CD8-positive, alpha-beta memory T cell (primary cell): Measurements from ENCODE around the gene MYBPC2. TPM values are rescaled to one million over a fixed set of nuclear protein-coding genes. Genes with fewer than 3 reads are reported as not detected.
A peak's percentile ranks its signal among the peaks of the same experiment; 100 is the strongest.

ENCODE experiments used
- CTCF ChIA-PET: fragments of 350-600 bp; sonication (Branson Sonifier 250); formaldehyde crosslinking; loops from one replicate; lab custom pipeline; 2021; ENCODE audit warnings: antibody characterized with exemption; lab: Charles Lee
- POLR2A ChIA-PET: fragments of 350-600 bp; sonication (Branson Sonifier 250); formaldehyde crosslinking; loops from one replicate; lab custom pipeline; 2021; ENCODE audit warnings: antibody characterized with exemption; lab: Charles Lee
- DNase-seq, 5 donors: peaks; one replicate each; pipeline versions ENCODE4 v3.0.0 to v3.0.0-alpha.2; 2020 to 2022; ENCODE audit warnings: mixed read lengths in 1 of 5
- H3K27ac ChIP-seq: one replicate; pipeline ENCODE4 v1.7.0; 2013; ENCODE audit warnings: low read depth, mild to moderate bottlenecking, low read length, moderate library complexity
- H3K27me3 ChIP-seq: 2 replicates; pipeline ENCODE4 v1.7.0; 2013; ENCODE audit warnings: low read length, mild to moderate bottlenecking; ENCODE audit not compliant: insufficient read depth, poor library complexity, severe bottlenecking
- H3K36me3 ChIP-seq: 2 replicates; pipeline ENCODE4 v1.7.0; 2013; ENCODE audit warnings: mild to moderate bottlenecking, low read length, moderate library complexity; ENCODE audit not compliant: insufficient read depth
- H3K4me1 ChIP-seq: 2 replicates; pipeline ENCODE4 v1.7.0; 2013; ENCODE audit warnings: mild to moderate bottlenecking, low read length, moderate library complexity; ENCODE audit not compliant: insufficient read depth
- H3K4me3 ChIP-seq: 2 replicates; pipeline ENCODE4 v1.7.0; 2013; ENCODE audit warnings: mild to moderate bottlenecking, low read length
- H3K9me3 ChIP-seq: 2 replicates; pipeline ENCODE4 v1.7.0; 2013; ENCODE audit warnings: mild to moderate bottlenecking, low read length
- H3K27ac Mint-ChIP-seq, 8 donors: one replicate each; pipeline ENCODE4 v1.8.0; 2020 to 2021; ENCODE audit warnings: mixed read lengths in 8 of 8, mild to moderate bottlenecking in 6 of 8, inconsistent platforms in 3 of 8, moderate library complexity in 3 of 8
- H3K27me3 Mint-ChIP-seq, 2 donors: one replicate each; pipeline ENCODE4 v1.8.0; 2020 to 2021; ENCODE audit warnings: mixed read lengths in 2 of 2, mild to moderate bottlenecking in 1 of 2, moderate library complexity in 1 of 2
- H3K36me3 Mint-ChIP-seq, 3 donors: one replicate each; pipeline ENCODE4 v1.8.0; 2020 to 2021; ENCODE audit warnings: mixed read lengths in 3 of 3, inconsistent platforms in 1 of 3, mild to moderate bottlenecking in 1 of 3
- H3K4me1 Mint-ChIP-seq, 3 donors: one replicate each; pipeline ENCODE4 v1.8.0; 2020 to 2021; ENCODE audit warnings: mixed read lengths in 3 of 3, inconsistent platforms in 1 of 3, mild to moderate bottlenecking in 1 of 3
- H3K4me3 Mint-ChIP-seq, 7 donors: one replicate each; pipeline ENCODE4 v1.8.0; 2020 to 2021; ENCODE audit warnings: mixed read lengths in 7 of 7, mild to moderate bottlenecking in 6 of 7, moderate library complexity in 4 of 7, inconsistent platforms in 2 of 7
- H3K9me3 Mint-ChIP-seq, 5 donors: one replicate each; pipeline ENCODE4 v1.8.0; 2020 to 2022; ENCODE audit warnings: mixed read lengths in 5 of 5, mild to moderate bottlenecking in 3 of 5, moderate library complexity in 2 of 5, inconsistent platforms in 1 of 5
- polyA plus RNA-seq: library from polyadenylated mRNA; unstranded; fragments of 300-500 nt; fragmentation: Illumina TruSeq; gene quantifications from one replicate; pipeline ENCODE4 v1.2.3, GENCODE V29; 2021
- total RNA-seq, 2 experiments: library from RNA; stranded (reverse); gene quantifications; one replicate each; pipeline ENCODE4 v1.2.3, GENCODE V29; 2021

MYBPC2 gene
- total and polyA plus RNA-seq, 3 experiments from 2014 or later = 0.07 to 0.24 TPM; not detected in 1

DNA sequence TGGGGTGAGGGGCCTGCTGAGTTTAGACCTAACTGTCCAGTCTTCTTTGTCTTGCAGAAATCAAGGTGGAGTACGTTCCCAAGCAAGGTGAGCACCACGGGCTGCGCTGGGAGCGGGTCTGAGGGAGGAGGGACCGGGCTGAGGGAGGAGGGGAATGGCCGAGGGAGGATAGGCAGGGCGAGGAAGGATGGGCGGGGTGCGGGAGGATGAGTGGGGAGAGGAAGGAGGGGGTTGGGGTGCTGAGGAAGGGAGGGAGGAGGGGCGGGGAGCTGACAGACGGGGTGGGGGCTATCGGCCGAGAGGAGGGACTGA is 18.5 kb downstream of the MYBPC2 start:
- DNase-seq = no peak
- Mint-ChIP-seq H3K4me3 (no peak overlapping the region), H3K36me3 (no peaks in the 10 kb centered on the region), H3K27me3 (peaks cover 5 to 14% of the 10 kb centered on the region in 2 donors), H3K4me1 (no peaks in the 10 kb centered on the region), H3K9me3 (peaks cover 0 to 2% (median 0%) of the 10 kb centered on the region in 5 donors), H3K27ac (no peak overlapping the region)
- no peak overlapping the region for H3K4me3 ChIP-seq
- H3K4me1 ChIP-seq = no peaks in the 10 kb centered on the region
- POLR2A ChIA-PET = no interaction called here
- H3K27ac ChIP-seq = no peak overlapping the region
- no peaks in the 10 kb centered on the region for H3K27me3 ChIP-seq
- CTCF ChIA-PET = no interaction called here
- H3K36me3 ChIP-seq = no peaks in the 10 kb centered on the region
- H3K9me3 ChIP-seq = no peaks in the 10 kb centered on the region

DNA sequence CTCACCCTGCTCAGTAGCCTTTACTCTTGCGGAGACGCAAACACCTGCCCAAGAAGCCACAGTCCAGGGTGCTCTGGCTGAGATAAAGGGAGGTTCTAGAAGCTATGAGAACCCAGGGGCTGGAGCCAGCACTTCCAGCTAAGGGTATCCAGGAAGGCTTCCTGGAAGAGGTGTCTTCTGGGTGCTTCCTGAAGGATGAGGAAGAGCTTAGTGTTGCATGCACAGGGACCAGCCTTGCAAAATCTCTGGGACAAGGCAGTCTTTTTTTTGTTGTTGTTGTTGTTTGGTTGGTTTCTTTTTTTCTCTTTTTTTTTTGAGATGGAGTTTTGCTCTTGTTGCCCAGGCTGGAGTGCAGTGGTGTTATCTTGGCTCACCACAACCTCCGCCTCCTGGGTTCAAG is 20.6 kb downstream of the MYBPC2 start:
- H3K4me1 Mint-ChIP-seq = no peaks in the 10 kb centered on the region
- H3K27me3 Mint-ChIP-seq = peaks cover 3 to 20% of the 10 kb centered on the region in 2 donors
- Histone ChIP-seq H3K9me3 (no peaks in the 10 kb centered on the region), H3K36me3 (no peaks in the 10 kb centered on the region), H3K27ac (no peak overlapping the region), H3K27me3 (no peaks in the 10 kb centered on the region), H3K4me1 (no peaks in the 10 kb centered on the region), H3K4me3 (no peak overlapping the region)
- no peak overlapping the region for H3K27ac Mint-ChIP-seq
- no peak for DNase-seq
- H3K9me3 Mint-ChIP-seq = peaks cover 0 to 2% (median 0%) of the 10 kb centered on the region in 5 donors
- ChIA-PET POLR2A (no interaction called here), CTCF (interaction anchor here (1.1 kb wide), 1 partner anchor 8 kb away, joined by 3 read pairs; no protein-coding TSS in a partner anchor)
- H3K36me3 Mint-ChIP-seq = no peaks in the 10 kb centered on the region
- no peak overlapping the region for H3K4me3 Mint-ChIP-seq

DNA sequence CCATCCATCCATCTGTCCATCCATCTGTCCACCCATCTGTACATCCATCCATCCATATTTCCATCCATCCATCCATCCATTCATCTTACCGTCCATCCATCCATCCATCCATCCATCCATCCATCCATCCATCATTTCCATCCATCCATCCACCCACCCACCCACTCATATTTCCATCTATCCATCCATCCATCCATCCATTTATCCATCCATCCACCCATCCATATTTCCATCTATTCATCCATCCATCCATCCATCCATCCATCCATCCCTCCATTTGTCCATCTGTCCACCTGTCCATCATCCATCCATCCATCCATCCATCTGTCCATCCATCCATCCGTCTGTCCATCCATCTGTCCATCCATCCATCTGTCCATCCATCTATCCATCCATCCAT is 23.3 kb downstream of the MYBPC2 start:
- Mint-ChIP-seq H3K27me3 (peaks cover 5 to 18% of the 10 kb centered on the region in 2 donors), H3K27ac (no peak overlapping the region), H3K9me3 (peaks cover 0 to 2% (median 0%) of the 10 kb centered on the region in 5 donors), H3K4me3 (no peak overlapping the region), H3K4me1 (peaks cover 0 to 3% (median 0%) of the 10 kb centered on the region in 3 donors), H3K36me3 (no peaks in the 10 kb centered on the region)
- H3K9me3 ChIP-seq = no peaks in the 10 kb centered on the region
- POLR2A ChIA-PET = no interaction called here
- DNase-seq = no peak
- H3K4me3 ChIP-seq = no peak overlapping the region
- no peaks in the 10 kb centered on the region for H3K27me3 ChIP-seq
- no peaks in the 10 kb centered on the region for H3K36me3 ChIP-seq
- CTCF ChIA-PET = interaction anchor here (1.2 kb wide), 1 partner anchor 98 kb away, joined by 3 read pairs; no protein-coding TSS in a partner anchor
- no peak overlapping the region for H3K27ac ChIP-seq
- no peaks in the 10 kb centered on the region for H3K4me1 ChIP-seq

DNA sequence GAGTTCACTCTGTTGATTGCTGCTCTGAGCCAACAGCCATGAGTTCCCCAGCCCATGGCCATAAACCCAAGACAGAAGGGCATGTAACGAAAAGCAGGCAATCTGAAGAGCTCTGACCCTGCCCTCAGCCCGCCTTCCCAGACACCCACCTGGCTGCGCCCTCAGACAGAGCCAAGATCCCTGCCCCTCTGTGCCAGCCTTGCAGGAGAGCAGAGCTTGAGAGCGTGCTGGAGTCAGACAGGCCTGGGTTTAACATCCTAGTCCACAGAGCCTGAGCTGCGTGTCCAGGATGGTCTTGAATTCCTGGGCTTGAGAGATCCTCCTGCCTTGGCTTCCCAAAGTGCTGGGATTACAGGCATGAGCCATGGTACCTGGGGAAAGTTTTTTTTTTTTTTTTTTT is 24.6 kb downstream of the MYBPC2 start:
- Mint-ChIP-seq H3K36me3 (no peaks in the 10 kb centered on the region), H3K4me3 (no peak overlapping the region), H3K27ac (no peak overlapping the region), H3K4me1 (peaks cover 0 to 3% (median 1%) of the 10 kb centered on the region in 3 donors), H3K27me3 (peaks cover 5 to 23% of the 10 kb centered on the region in 2 donors), H3K9me3 (no peaks in the 10 kb centered on the region)
- H3K27ac ChIP-seq = no peak overlapping the region
- H3K27me3 ChIP-seq = no peaks in the 10 kb centered on the region
- H3K9me3 ChIP-seq = no peaks in the 10 kb centered on the region
- DNase-seq = no peak
- ChIA-PET POLR2A (no interaction called here), CTCF (interaction anchor here (1.2 kb wide), 1 partner anchor 100 kb away, joined by 3 read pairs; no protein-coding TSS in a partner anchor)
- H3K4me3 ChIP-seq = no peak overlapping the region
- H3K4me1 ChIP-seq = no peaks in the 10 kb centered on the region
- no peaks in the 10 kb centered on the region for H3K36me3 ChIP-seq

DNA sequence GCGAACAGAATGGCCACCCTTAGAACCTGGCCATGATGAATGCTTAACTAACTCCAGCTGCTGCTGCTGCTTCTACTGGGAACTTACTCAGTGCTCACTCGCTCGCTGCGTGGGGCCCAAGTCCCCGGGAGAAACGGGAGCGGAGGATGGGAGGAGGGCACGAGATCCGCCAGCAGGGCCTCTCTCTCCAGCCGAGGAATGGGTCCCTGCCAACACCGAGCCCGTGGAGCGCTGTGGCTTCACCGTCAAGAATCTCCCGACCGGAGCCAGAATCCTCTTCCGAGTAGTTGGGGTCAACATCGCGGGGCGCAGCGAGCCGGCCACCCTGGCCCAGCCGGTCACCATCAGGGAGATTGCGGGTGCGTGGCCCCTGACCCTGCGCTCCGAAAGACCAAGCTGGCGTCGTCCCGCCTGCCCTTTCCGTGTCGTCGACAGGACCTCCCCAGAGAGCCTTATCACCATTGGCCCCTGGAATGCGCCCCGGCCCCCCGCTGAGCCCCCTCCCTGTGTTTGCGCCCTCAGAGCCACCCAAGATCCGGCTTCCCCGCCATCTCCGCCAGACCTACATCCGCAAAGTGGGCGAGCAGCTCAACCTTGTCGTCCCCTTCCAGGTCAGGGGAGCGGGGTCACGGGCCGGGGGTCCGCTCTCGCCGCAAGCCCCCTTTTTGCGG is 25.8 kb downstream of the MYBPC2 start:
- H3K4me3 ChIP-seq = no peak overlapping the region
- H3K4me1 ChIP-seq = no peaks in the 10 kb centered on the region
- H3K9me3 Mint-ChIP-seq = no peaks in the 10 kb centered on the region
- H3K27me3 Mint-ChIP-seq = peaks cover 8 to 27% of the 10 kb centered on the region in 2 donors
- H3K36me3 Mint-ChIP-seq = peaks cover 0 to 1% (median 0%) of the 10 kb centered on the region in 3 donors
- ChIA-PET CTCF (interaction anchor here (0.6 kb wide), 1 partner anchor 90 kb away, joined by 3 read pairs; no protein-coding TSS in a partner anchor), POLR2A (no interaction called here)
- H3K9me3 ChIP-seq = no peaks in the 10 kb centered on the region
- no peak for DNase-seq
- H3K27me3 ChIP-seq = no peaks in the 10 kb centered on the region
- H3K27ac ChIP-seq = no peak overlapping the region
- peaks cover 0 to 3% (median 1%) of the 10 kb centered on the region in 3 donors for H3K4me1 Mint-ChIP-seq
- no peaks in the 10 kb centered on the region for H3K36me3 ChIP-seq
- no peak overlapping the region for H3K27ac Mint-ChIP-seq
- no peak overlapping the region for H3K4me3 Mint-ChIP-seq

DNA sequence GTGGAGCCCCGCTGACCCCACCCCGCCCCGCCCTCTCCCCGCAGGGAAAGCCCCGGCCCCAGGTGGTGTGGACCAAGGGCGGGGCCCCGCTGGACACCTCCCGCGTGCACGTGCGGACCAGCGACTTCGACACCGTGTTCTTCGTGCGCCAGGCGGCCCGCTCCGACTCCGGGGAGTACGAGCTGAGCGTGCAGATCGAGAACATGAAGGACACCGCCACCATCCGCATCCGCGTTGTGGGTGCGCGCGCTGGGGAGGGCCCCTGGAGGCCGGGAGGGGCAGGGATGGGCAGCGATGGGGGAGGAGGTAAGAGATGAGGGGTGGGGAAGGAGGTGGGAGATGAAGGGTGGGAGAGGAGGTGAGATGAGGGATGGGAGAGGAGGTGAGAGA is 26.4 kb downstream of the MYBPC2 start:
- Histone ChIP-seq H3K4me1 (no peaks in the 10 kb centered on the region), H3K36me3 (no peaks in the 10 kb centered on the region), H3K27ac (no peak overlapping the region), H3K27me3 (no peaks in the 10 kb centered on the region), H3K4me3 (no peak overlapping the region), H3K9me3 (no peaks in the 10 kb centered on the region)
- Mint-ChIP-seq H3K27ac (no peak overlapping the region), H3K27me3 (peaks cover 8 to 27% of the 10 kb centered on the region in 2 donors), H3K9me3 (no peaks in the 10 kb centered on the region), H3K4me1 (peaks cover 0 to 3% (median 1%) of the 10 kb centered on the region in 3 donors), H3K4me3 (no peak overlapping the region), H3K36me3 (peaks cover 0 to 1% (median 0%) of the 10 kb centered on the region in 3 donors)
- CTCF ChIA-PET = interaction anchor here (0.6 kb wide), 1 partner anchor 90 kb away, joined by 3 read pairs; no protein-coding TSS in a partner anchor
- no peak for DNase-seq
- POLR2A ChIA-PET = no interaction called here

DNA sequence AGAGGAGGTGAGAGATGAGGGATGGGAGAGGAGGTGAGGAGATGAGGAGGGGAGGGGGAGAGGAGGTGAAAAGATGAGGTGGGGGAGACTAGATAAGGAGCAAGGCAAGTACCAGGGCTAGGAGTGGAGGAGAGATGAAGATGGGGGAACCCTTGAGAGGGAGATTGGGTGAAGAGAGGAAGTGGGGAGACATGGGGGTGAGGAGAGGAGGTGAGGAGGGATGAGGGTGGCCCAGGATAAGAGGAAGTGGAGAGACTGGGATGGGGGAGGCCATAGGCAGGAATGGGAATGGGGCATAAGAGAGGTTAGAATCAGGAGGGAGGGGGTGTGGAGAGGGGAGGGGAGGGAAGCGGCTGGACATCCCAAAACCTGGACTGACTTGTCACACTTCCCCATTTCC is 26.9 kb downstream of the MYBPC2 start:
- Mint-ChIP-seq H3K36me3 (peaks cover 0 to 1% (median 0%) of the 10 kb centered on the region in 3 donors), H3K27me3 (peaks cover 8 to 27% of the 10 kb centered on the region in 2 donors), H3K9me3 (no peaks in the 10 kb centered on the region), H3K27ac (no peak overlapping the region), H3K4me3 (no peak overlapping the region), H3K4me1 (peaks cover 0 to 3% (median 1%) of the 10 kb centered on the region in 3 donors)
- Histone ChIP-seq H3K4me1 (no peaks in the 10 kb centered on the region), H3K4me3 (no peak overlapping the region), H3K9me3 (no peaks in the 10 kb centered on the region), H3K36me3 (no peaks in the 10 kb centered on the region), H3K27ac (no peak overlapping the region), H3K27me3 (no peaks in the 10 kb centered on the region)
- POLR2A ChIA-PET = interaction anchor here (0.7 kb wide), 1 partner anchor 1093 kb away, joined by 4 read pairs; no protein-coding TSS in a partner anchor
- DNase-seq = no peak
- CTCF ChIA-PET = interaction anchor here (1.3 to 4.5 kb wide), 2 partner anchors 100 to 102 kb away, joined by 3 to 27 read pairs; no protein-coding TSS in a partner anchor

DNA sequence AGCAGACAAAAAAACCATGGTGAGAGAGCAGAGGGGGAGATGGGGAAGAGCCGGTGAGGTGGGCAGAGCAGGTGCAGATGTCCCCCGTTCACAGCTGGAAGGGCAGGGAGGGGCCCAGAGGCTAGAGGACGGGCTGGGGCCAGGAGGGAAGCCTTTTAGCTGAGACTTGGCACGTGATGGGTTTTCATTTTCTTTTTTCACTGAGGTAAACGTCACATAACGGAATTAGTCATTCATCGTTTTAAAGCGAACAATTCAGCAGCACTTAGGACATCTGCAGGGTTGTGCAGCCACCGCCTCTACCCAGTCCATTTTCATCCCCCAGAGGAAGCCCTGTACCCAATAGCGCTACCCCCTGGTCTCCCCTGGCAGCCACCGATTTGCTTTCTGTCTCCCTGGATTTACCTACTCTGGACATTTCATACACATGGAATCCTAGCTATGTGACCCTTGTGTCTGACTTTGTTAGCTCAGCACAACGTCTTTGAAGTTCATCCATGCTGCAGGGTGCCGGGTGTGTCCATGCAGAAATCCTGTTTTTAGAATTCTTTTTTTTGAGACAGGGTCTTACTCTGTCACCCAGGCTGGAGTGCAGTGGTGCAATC is 27.6 kb downstream of the MYBPC2 start:
- CTCF ChIA-PET = interaction anchor here (0.7 to 4.5 kb wide), 8 partner anchors 18 to 107 kb away, joined by 3 to 27 read pairs (median 4); partner anchors contain the start of gene JOSD2
- H3K27me3 Mint-ChIP-seq = peaks cover 8 to 26% of the 10 kb centered on the region in 2 donors
- Histone ChIP-seq H3K36me3 (no peaks in the 10 kb centered on the region), H3K4me1 (no peaks in the 10 kb centered on the region), H3K27me3 (no peaks in the 10 kb centered on the region), H3K4me3 (no peak overlapping the region), H3K27ac (no peak overlapping the region), H3K9me3 (no peaks in the 10 kb centered on the region)
- H3K4me1 Mint-ChIP-seq = peaks cover 0 to 3% (median 1%) of the 10 kb centered on the region in 3 donors
- no peak overlapping the region for H3K4me3 Mint-ChIP-seq
- H3K27ac Mint-ChIP-seq = peak overlapping the region in 1 of 8 donors; percentile 25
- DNase-seq = no peak
- POLR2A ChIA-PET = interaction anchor here (0.7 kb wide), 1 partner anchor 1093 kb away, joined by 4 read pairs; no protein-coding TSS in a partner anchor
- H3K9me3 Mint-ChIP-seq = no peaks in the 10 kb centered on the region
- peaks cover 0 to 1% (median 0%) of the 10 kb centered on the region in 3 donors for H3K36me3 Mint-ChIP-seq
